ENCODE results near the gene OLFM2. TPM values are rescaled to one million over a fixed set of nuclear protein-coding genes. Genes with fewer than 3 reads are reported as not detected.
A peak's percentile ranks its signal among the peaks of the same experiment; 100 is the strongest.
"Not testable (repeated sequence)": the region's sequence is repeated elsewhere in the genome, so short reads cannot be mapped to it uniquely, and the experiment has no call there.

Gene OLFM2
- total RNA-seq, 1 donor from 2014 or later = 0.75 TPM

DNA sequence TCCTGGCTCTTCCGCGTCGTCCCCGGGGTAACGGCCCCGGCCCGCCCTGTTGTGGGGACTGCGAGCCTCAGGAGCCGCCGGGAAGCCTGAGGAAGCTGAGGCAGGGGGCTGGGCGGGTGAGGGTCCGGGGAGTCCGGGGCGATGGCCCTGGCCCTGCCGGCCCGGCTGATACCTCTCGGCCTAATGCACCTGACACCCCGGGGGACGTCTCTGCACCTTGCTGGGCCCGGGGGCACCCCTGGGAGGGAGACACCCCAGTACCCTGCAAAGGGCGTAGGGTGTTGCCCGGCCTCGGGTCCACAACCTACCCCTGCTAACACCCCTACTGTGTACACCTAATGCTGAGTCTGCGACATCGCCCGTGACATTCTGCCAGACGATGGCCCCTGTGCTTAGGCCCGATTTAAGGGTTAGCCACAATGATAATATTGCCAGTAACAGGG, 100.8 kb downstream of the OLFM2 start:
- DNase-seq (ENCODE audit: low read depth) = no peak
- TF ChIP-seq, protein P1, sequence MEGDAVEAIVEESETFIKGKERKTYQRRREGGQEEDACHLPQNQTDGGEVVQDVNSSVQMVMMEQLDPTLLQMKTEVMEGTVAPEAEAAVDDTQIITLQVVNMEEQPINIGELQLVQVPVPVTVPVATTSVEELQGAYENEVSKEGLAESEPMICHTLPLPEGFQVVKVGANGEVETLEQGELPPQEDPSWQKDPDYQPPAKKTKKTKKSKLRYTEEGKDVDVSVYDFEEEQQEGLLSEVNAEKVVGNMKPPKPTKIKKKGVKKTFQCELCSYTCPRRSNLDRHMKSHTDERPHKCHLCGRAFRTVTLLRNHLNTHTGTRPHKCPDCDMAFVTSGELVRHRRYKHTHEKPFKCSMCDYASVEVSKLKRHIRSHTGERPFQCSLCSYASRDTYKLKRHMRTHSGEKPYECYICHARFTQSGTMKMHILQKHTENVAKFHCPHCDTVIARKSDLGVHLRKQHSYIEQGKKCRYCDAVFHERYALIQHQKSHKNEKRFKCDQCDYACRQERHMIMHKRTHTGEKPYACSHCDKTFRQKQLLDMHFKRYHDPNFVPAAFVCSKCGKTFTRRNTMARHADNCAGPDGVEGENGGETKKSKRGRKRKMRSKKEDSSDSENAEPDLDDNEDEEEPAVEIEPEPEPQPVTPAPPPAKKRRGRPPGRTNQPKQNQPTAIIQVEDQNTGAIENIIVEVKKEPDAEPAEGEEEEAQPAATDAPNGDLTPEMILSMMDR (conservative IDR thresholded peaks at IDR 0.05; ENCODE audit: low read depth, low read length) = no peak
- H3K4me3 ChIP-seq (ENCODE audit: low read depth, low read length) = peak overlapping the region; percentile 96

DNA sequence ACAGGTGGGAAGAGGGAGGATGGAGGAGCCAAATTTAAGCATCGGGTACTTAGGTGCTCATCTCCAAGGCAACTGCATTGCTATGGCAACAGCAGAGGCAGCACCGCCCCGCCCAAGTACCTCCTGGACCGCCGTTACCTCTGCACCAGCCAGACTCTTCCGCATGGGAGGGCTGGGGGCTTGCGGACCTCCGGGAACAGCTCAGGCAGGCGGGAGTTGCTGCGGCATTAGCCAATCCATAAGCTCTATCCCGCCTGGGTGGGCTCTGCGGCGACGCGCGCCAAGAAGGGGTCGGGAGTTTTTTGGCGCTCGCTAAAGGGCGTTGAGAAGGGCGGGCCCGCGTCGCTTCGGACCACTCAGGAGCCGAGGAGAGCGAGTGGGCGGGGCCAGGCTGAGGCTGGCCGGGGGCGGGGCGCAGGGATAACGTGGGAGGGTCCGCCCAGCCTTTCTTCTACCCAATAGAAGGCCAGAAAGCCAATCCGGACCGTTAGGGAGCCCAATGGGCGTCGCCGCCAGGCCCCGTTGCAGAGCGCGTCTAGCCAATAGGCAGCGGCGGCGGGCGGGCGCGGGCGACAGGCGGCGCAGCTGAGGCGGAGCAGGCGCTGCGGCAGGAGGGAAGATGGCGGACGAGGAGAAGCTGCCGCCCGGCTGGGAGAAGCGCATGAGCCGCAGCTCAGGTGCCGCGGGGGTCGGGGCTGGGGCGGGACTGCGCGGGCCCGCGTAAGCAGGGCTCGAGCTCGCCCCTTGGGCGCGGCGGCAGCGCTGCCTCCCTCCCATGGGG, 101.4 kb downstream of the OLFM2 start, which contains the start of gene PIN1:
Gene PIN1, plus strand, starts transcription at position 593 of the 781 bp plus-strand sequence. Its CDS starts 27 bp downstream, at position 620.
- DNase-seq (ENCODE audit: low read depth) = peak; percentile 67
- H3K4me3 ChIP-seq (ENCODE audit: low read depth, low read length) = peak within 1 kb of the TSS; percentile 96
- TF ChIP-seq, protein P1 (conservative IDR thresholded peaks at IDR 0.05; ENCODE audit: low read depth, low read length) = peak; percentile 38

DNA sequence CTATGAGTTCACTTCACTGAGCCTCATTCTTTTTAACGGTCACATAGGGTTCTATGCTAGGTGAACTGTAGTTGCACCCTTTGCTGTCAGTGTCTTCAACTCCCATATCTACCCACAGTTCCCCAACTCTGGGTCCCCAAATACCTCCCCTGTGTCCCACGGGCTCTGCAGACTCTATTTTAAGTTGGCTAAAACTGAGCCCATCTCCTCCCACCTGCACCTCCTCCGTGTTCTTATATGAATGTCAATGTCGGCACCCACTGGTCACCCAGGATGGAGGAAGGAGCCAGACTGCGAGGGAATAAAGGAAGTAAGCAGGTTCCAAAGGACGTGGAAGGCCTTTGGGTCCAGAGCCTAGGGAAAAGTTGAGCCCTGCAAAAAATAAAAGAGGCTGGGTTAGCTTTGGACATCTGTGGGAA, 102.0 kb downstream of the OLFM2 start:
- TF ChIP-seq, protein P1 (conservative IDR thresholded peaks at IDR 0.05; ENCODE audit: low read depth, low read length) = no peak
- no peak for DNase-seq (ENCODE audit: low read depth)
- peak overlapping the region; percentile 82 for H3K4me3 ChIP-seq (ENCODE audit: low read depth, low read length)

DNA sequence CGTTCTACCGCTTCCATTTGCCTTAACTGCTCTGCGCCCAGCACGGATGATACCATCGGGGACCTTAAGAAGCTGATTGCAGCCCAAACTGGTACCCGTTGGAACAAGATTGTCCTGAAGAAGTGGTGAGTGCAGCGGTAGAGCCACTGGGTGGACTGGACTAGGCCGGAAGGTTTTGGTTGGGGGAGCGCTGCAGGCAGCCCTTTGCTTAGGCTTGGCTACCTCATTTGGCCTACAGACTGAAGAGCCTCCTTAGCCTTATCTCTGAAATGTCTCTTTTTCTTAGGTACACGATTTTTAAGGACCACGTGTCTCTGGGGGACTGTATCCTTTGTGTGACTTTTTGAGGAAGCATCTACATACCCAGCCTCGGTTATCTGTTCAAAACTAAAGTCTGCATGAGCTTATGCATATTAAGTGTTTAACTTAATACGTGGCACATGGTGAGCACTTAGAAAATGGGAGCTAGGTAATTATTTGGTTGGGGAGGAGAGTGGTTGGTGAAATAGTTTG, 107.7 kb downstream of the OLFM2 start:
- TF ChIP-seq, protein P1 (conservative IDR thresholded peaks at IDR 0.05; ENCODE audit: low read depth, low read length) = no peak
- no peak for DNase-seq (ENCODE audit: low read depth)
- peak overlapping the region; percentile 74 for H3K4me3 ChIP-seq (ENCODE audit: low read depth, low read length)

DNA sequence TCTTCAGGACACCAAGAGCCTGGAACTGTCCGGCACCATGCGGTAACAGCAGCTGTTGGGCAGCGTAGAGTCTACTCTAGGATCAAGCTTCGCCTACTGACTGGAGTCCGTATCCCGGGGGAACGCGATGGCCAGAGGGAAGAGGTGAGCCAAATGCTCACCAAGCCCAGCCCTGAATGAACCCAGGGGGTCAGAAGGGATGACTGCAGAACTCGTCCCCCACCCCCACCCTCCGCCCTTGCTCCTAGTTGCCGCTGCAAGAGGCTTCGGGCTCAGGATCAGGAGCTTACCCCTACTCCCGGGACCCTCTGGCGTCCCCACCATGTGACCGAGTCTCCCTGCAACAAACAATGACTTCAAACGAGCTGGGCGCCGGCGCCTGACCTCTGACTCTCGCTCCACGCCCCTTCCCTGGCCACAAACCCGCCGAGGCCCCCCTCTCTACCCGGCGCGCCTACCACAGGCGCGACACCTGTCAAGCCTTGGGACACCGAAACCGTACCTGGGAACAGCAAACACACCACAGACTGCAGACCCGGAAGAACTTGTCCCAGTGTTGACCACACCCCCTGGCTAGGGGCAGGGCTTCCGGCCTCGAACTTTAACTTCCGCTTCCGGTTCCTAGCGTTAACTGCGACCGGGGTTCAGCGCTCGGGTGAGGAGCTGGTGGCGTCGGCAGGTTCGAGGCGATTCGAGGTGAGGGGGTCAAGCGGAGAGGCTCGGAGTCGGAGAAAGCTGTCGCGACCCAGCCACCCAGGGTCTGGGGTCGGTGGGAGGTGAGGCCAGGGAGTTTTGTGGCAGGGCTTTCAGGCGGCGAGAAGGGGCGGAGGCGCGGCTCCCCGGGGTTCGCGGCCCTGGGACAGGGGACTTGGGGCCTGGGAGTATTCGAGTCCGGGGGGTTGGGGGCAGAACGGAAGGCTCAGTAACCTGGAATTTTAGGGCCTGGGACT, 108.8 kb downstream of the OLFM2 start, which contains the start of gene UBL5:
Gene UBL5, plus strand, starts transcription at position 630 of the 950 bp plus-strand sequence. CDS start 420 bp downstream, outside the sequence.
- peak within 1 kb of the TSS; percentile 74 for H3K4me3 ChIP-seq (ENCODE audit: low read depth, low read length)
- DNase-seq (ENCODE audit: low read depth) = peak; percentile 35
- TF ChIP-seq, protein P1 (conservative IDR thresholded peaks at IDR 0.05; ENCODE audit: low read depth, low read length) = no peak

DNA sequence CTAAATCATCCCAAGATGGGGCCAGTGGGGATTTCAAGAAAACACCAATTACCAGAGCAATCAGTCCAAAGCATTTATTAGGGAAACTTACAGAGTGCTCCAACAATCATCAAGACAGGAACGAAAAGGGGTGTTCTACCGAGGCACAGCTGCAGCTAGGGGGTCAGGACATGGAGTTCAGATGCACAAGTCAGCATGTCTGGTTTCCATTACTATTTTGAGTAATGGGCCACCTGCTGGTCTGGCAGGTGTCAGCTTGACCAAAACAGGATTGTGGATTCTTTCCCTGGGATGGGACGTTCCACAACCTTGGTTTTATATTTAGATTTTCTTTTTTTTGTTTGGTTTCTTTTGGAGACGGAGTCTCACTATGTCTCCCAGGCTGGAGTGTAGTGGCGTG, 112.5 kb downstream of the OLFM2 start:
- TF ChIP-seq, protein P1 (conservative IDR thresholded peaks at IDR 0.05; ENCODE audit: low read depth, low read length) = no peak
- DNase-seq (ENCODE audit: low read depth) = no peak

DNA sequence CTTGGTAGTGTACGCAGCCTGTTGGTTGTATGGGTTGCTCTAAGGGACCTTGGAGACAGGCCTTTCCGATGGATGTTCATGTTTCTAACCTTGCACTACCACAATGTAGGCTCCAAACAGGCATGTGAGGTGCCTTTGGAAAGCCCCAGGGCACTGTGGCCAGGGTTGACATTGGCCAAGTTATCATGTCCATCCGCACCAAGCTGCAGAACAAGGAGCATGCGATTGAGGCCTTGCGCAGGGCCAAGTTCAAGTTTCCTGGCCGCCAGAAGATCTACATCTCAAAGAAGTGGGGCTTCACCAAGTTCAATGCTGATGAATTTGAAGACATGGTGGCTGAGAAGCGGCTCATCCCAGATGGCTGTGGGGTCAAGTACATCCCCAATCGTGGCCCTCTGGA, 116.3 kb downstream of the OLFM2 start:
- DNase-seq (ENCODE audit: low read depth) = not testable (repeated sequence)
- H3K4me3 ChIP-seq (ENCODE audit: low read depth, low read length) = peak overlapping the region; percentile 46

More for the DNA sequence above, 112.5 kb downstream of the OLFM2 start:
- no peak overlapping the region for H3K4me3 ChIP-seq (ENCODE audit: low read depth, low read length)
